HG03159 (cell line): Measurements from ENCODE around the gene OMP.
"Not testable (repeated sequence)": the region's sequence is repeated elsewhere in the genome, so short reads cannot be mapped to it uniquely, and the experiment has no call there.

Source experiments
- ATAC-seq: cut with Tn5 transposase; IDR thresholded peaks from one replicate; pipeline ENCODE4 v1.9.1; 2021; ENCODE audit warnings: mild to moderate bottlenecking, moderate library complexity; ENCODE audit not compliant: unreplicated experiment

Gene OMP

GRCh38 chr11:77102246-77103210 lies at the start of gene OMP:
Gene OMP, plus strand, starts transcription at chr11:77102840. Its CDS starts 0 bp downstream, at chr11:77102840.
- no peak for ATAC-seq

DNA sequence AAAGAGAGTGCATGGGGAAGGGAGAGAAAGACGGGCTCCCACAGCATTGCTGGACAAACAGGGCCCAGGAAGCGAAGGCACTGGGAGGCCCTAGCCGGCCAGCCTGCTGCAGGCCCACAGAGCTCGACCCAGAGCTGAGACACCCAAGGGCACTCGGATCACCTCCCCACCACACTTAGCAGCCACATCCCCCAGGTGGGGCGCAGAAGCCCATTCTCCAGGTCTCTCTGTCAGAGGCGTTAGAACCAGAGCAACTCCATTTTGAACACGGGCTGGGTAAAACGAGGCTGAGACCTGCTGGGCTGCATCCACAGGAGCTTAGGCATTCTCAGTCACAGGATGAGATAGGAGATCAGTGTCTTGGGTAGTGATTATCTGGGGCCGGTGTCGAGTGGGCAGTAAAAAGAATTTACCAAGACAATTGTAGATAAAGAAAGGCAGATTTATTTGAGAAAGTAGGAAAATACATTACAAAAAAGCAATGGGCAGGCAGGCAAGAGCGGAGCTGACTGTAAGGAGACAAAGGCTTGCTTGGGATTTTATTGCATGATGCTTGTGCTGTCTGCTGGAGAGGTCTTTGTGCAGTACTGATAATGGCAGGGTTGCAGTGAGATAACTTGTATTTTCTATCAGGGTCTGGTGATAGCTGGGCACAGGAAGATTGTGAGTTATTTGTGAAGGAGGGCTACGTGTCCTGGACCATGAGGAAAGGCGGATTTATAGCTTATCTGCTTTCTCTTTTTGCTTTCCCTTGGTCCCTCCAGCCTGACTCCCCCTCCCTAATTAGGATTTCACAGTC lies 49.2 kb upstream of the OMP start:
- ATAC-seq, result no peak

DNA sequence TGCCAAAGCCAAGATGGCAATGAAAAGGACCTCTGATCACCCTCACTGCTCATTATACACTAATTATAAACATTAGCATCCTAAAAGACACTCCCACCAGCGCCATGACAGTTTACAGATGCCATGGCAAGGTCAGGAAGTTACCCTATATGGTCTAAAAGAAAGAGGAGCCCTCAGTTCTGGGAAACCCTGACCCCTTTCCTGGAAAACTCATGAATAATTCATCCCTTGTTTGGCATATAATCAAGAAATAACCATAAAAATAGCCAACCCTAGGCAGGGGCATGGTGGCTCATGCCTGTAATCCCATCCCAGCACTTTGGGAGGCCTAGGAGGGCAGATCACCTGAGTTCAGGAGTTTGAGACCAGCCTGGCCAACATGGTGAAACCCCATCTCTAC lies 48.6 kb upstream of the OMP start:
- ATAC-seq, result no peak

DNA sequence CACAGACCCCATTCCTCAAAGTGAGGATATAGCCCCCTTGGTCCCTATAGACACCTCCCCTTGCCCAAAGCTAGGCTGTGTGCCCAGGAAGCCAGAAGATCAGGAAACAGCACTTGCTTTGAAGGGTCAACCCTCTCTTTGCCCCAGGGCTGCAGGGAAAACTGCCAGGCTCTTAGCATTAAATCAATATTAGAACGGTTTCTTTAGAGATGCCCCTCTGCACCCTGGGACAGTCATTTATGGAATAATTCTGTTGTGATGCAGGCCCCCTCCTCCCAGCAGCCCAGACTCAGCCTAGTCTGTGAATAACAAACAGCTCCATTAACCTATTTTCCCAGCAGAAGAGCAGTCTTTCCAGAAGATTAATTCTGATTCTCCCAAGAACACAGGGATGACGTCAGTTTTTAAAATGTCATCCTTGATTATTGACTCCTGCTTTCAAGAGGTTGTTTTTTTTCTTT lies 47.5 kb upstream of the OMP start:
- ATAC-seq, result no peak

DNA sequence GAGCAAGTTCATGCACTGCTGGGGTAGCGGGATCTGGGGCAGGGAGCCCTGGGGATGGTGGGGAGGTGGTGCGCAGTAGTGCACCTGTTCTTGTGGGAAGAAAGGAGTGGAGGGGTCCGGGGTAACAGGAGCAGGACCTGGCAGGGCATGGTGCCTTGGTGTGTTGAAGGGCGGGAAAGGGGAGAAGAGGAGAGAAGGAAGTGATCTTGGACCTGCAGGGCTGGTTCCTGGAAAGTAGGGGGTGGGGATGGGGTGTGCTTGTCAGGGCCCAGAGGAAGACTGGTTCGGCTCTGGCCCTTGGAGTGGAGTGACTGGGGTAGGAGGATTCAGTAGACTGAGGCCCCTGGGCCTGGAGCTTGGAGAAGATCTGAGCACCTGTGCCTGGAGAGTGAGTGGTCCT lies 46.7 kb upstream of the OMP start:
- no peak for ATAC-seq

DNA sequence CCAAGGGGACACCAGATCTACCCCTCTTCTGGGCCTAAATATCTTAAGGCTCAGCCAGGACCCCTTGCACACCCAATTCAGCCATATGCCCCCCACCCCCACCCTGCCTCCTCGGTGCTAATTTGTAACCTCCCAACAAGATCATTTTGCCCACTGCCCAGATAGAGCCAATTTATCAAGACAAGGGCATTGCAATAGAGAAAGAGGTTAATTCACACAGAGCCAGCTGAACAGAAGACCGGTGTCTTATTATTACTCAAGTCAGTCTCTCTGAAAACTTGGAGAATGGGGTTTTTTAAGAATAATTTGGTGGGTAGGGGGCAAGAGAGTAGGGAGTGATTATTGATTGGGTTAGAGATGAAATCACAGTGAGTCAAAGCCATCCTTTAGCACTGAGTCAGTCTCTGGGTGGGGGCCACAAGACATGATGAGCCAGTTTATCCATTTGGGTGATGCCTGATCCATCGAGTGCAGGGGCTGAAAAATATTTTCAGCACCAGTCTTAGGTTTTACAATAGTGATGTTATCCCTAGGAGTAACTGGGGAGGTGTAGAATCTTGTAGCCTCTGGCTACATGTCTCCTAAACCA lies 45.7 kb upstream of the OMP start:
- ATAC-seq, result no peak

GRCh38 chr11:77057938-77058474 lies 44.6 kb upstream of the OMP start:
- ATAC-seq, result no peak

- ATAC-seq, result no peak
These were observed 43.7 kb upstream of the OMP start for GRCh38 chr11:77058900-77059299.

DNA sequence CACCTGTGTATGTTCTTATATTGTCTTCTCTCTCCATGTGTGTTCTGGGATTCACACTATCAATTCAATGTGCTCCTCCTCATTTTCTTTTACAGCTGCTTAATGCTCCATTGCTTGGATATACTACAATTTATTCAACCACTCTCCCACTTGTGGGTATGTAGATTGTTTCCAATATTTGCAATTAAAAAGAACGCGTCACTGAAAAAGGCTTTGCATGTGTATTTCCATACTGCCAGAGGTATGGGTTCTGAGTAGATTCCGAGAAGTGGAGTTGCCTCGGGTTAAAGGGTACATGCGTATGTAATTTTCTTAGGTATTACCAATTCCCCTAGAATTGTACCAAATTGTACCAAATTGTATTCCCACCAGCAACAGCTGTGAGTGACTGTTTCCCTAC lies 42.8 kb upstream of the OMP start:
- no peak for ATAC-seq

DNA sequence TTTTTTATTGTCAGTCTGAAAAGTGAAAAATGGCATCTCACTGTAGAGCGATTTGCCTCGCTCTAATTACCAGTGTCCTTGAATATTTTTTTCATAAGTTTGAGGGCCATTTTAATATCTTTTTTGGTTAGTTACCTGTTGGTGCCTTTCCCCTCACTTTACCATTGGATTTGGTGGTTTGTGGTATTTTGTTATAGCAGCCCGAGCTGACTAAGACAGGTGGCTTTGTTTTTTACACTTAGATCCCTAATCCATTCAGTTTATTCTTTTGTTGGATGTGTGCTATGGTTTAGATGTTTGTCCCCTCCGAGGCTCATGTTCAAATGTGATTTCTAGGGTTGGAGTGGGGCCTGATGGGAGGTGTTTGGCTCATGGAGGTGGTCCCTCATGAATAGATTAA lies 42.4 kb upstream of the OMP start:
- ATAC-seq, result no peak

DNA sequence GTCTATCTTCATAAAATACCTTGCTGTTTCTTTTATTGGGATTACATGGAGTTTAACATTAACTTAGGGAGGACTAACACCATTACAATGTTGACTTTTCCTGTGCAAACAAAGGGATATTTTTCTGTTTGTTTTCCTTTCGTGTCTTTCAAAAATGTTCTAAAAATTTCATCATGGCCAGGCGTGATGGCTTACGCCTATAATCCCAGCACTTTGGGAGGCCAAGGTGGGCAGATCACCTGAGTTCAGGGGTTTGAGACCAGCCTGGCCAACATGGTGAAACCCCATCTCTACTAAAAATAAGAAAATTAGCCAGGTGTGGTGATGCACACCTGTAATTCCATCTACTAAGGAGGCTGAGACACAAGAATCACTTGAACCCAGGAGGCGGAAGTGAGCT lies 41.4 kb upstream of the OMP start:
- ATAC-seq, result not testable (repeated sequence)

DNA sequence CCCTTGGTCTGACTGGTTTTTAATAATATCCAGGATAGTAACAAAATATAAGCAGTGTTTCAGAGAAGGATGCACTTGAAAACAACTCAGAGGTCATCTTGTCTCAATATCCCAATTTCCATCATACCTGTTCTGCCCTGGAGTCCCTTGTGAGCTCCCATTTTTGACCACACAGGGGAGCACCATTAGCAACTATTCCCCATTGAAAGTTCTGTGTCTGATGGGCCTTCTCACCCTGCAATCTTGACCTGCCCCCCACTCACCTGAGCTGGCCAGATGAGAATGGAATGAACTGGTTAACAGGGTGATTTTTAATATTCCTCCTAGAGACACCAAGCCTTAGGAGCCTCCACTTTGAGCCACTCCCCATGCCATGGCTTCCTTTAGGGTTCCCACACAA lies 39.7 kb upstream of the OMP start:
- ATAC-seq, result no peak

GRCh38 chr11:77063407-77063806 lies 39.2 kb upstream of the OMP start:
- ATAC-seq, result no peak

DNA sequence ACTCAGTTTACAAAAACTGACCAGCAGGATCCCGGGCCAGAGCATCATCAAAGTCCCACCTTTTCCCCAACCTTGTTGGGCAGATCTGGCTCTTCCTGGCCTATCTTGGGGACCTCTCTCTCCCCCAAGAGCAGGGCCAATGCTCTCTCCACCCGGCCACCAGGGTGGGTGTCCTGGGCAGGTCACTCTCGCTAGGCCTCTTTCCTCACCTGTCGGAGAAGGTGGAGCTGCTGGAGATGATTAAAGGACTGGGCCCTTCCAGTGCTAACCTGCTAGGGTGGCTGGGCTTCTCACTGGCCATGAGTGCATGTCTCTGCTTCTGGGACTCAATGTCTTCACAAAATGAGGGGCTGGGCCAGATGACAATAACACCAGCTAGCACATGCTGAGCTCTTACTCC lies 38.8 kb upstream of the OMP start:
- ATAC-seq, result no peak

DNA sequence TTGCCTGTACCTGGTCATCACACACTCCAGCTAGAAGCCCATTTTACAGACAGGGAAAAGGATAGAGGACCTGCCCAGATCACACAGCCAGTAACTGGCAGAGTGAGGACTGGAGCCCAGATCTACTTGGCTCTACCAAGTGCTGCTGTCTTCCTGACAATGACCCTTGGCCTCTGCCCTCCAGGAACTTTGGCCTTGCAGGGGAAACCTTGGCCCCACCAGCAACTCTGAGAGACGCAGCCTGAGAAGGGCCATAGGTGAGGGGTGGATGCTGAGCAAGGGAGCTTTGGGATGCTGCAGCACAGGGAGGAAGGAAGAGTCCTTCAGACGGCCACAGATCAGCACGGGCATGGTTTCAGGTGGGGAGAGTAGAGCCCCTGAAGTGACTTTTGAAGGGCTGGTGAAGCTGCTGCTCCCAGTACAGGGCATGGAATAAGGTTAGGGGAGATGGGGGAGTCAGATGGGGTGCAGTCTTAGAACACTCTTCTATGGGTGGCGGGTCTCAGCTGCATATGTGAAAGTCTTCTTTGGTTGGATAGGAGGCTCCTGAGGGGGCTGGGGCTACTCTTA lies 37.9 kb upstream of the OMP start:
- no peak for ATAC-seq

GRCh38 chr11:77065878-77066228 lies 36.8 kb upstream of the OMP start:
- no peak for ATAC-seq

DNA sequence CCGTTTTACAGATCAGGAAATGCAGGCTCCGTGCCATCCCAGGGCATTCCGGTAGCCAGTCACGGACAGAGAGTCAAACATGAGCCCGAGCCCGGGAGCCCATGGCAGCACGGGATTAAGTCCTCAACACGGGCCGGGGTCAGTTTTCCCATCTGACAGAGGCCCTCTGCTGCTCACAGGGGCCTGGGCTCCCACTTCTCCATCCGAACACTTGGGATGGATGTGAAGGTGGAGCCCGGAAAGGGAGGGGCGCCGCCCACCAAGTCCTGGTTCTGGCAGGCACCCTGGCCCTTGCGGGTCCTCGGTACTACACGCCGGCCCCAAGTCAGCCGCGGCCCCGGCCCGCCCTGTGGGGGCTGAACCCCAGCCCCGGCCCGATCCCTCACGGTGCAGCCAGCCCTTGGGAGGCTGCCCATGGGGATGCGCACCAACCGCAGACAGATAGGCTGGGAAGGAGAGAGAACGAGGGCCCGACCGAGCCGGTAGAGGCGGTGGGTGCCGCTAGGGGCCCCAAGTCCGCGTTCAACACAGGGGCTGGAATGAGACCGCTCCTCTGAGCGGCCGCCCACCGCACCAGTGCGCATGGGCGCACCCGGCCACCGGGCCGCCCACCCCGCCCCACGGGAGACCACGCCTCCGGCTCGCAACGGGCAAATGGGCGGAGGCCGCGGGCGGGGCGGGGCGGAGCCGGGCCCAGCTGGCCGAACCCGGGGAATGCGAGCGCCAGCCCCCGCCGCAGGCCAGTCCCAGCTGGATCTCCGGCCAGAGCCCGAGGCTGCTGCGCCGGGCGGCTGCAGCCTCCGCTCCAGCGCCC lies 36.2 kb upstream of the OMP start, which contains the start of gene CAPN5:
Gene CAPN5, plus strand, starts transcription at position 743 of the 814 bp plus-strand sequence. CDS start 17,916 bp downstream, outside the sequence.
- ATAC-seq, result peak; percentile 86

GRCh38 chr11:77067861-77068443 lies 34.7 kb upstream of the OMP start:
- no peak for ATAC-seq

- no peak for ATAC-seq
These were observed 33.9 kb upstream of the OMP start for GRCh38 chr11:77068457-77069335.
